HEK293 (cell line): ENCODE data around the gene DLL4.

Experiments used
- BCL11A ChIP-seq: fragments of 450-650 bp; formaldehyde crosslinking; IDR thresholded peaks from 2 replicates; pipeline ENCODE4 v1.5.1; 2016; ENCODE audit warnings: low read depth, missing biosample characterization, missing genetic modification characterization
- CTCF ChIP-seq: fragments of 450-650 bp; formaldehyde crosslinking; IDR thresholded peaks from 2 replicates; pipeline ENCODE4 v1.5.1; 2016; ENCODE audit warnings: missing biosample characterization, missing genetic modification characterization
- KLF17 ChIP-seq: fragments of 450-650 bp; formaldehyde crosslinking; IDR thresholded peaks from 2 replicates; pipeline ENCODE4 v1.5.1; 2016; ENCODE audit warnings: missing biosample characterization, missing genetic modification characterization
- OSR2 ChIP-seq: fragments of 450-650 bp; formaldehyde crosslinking; IDR thresholded peaks from 2 replicates; pipeline ENCODE4 v1.5.1; 2016; ENCODE audit warnings: missing biosample characterization, missing genetic modification characterization
- PRDM2 ChIP-seq: fragments of 450-650 bp; formaldehyde crosslinking; IDR thresholded peaks from 2 replicates; pipeline ENCODE4 v1.5.1; 2016; ENCODE audit warnings: missing biosample characterization, missing genetic modification characterization, borderline replicate concordance
- SP7 ChIP-seq: fragments of 450-650 bp; formaldehyde crosslinking; IDR thresholded peaks from 2 replicates; pipeline ENCODE4 v1.5.1; 2016; ENCODE audit warnings: missing biosample characterization, missing genetic modification characterization
- TRIM28 ChIP-seq: IDR thresholded peaks from 2 replicates; pipeline ENCODE4 v1.6.1; 2011; ENCODE audit warnings: low read length, control low read depth, borderline replicate concordance
- ZBTB48 ChIP-seq: fragments of 450-650 bp; formaldehyde crosslinking; IDR thresholded peaks from 2 replicates; pipeline ENCODE4 v1.5.1; 2016; ENCODE audit warnings: missing biosample characterization, missing genetic modification characterization
- ZBTB7A ChIP-seq: fragments of 450-650 bp; formaldehyde crosslinking; IDR thresholded peaks from 2 replicates; pipeline ENCODE4 v1.5.1; 2016; ENCODE audit warnings: low read depth, missing biosample characterization, missing genetic modification characterization
- ZFP69B ChIP-seq: fragments of 450-650 bp; formaldehyde crosslinking; IDR thresholded peaks from 2 replicates; pipeline ENCODE4 v1.5.1; 2016; ENCODE audit warnings: missing biosample characterization, missing genetic modification characterization
- ZNF324 ChIP-seq: fragments of 450-650 bp; formaldehyde crosslinking; IDR thresholded peaks from 2 replicates; pipeline ENCODE4 v1.5.1; 2016; ENCODE audit warnings: missing biosample characterization, missing genetic modification characterization
- ZNF394 ChIP-seq: fragments of 450-650 bp; formaldehyde crosslinking; IDR thresholded peaks from 2 replicates; pipeline ENCODE4 v1.5.1; 2016; ENCODE audit warnings: missing biosample characterization, missing genetic modification characterization, mild to moderate bottlenecking, moderate library complexity, borderline replicate concordance
- ZNF449 ChIP-seq: fragments of 450-650 bp; formaldehyde crosslinking; IDR thresholded peaks from 2 replicates; pipeline ENCODE4 v1.5.1; 2017; ENCODE audit warnings: missing biosample characterization, mild to moderate bottlenecking, missing genetic modification characterization, moderate library complexity
- ZNF513 ChIP-seq: fragments of 450-650 bp; IDR thresholded peaks from 2 replicates; pipeline ENCODE4 v1.5.1; 2018; ENCODE audit warnings: missing biosample characterization, missing genetic modification characterization
- ZNF692 ChIP-seq: fragments of 450-650 bp; formaldehyde crosslinking; IDR thresholded peaks from 2 replicates; pipeline ENCODE4 v1.5.1; 2016; ENCODE audit warnings: missing biosample characterization, missing genetic modification characterization
- TF ChIP-seq, protein P1 (sequence below): fragments of 450-650 bp; formaldehyde crosslinking; IDR thresholded peaks from 2 replicates; pipeline ENCODE4 v1.5.1; 2016; ENCODE audit warnings: missing biosample characterization, missing genetic modification characterization
- TF ChIP-seq, protein P2 (sequence below): IDR thresholded peaks from 2 replicates; pipeline ENCODE4 v1.6.1; 2011; ENCODE audit warnings: mild to moderate bottlenecking, low read depth, low read length, borderline replicate concordance
- TF ChIP-seq, protein P3 (sequence below): fragments of 450-650 bp; formaldehyde crosslinking; IDR thresholded peaks from 2 replicates; pipeline ENCODE4; 2016; ENCODE audit warnings: missing biosample characterization, missing genetic modification characterization

DLL4 gene

GRCh38 chr15:40930430-40931299, 1.5 kb downstream of the DLL4 start (continued):
- TF ChIP-seq ZNF513, result no peak
- TF ChIP-seq, protein P1, sequence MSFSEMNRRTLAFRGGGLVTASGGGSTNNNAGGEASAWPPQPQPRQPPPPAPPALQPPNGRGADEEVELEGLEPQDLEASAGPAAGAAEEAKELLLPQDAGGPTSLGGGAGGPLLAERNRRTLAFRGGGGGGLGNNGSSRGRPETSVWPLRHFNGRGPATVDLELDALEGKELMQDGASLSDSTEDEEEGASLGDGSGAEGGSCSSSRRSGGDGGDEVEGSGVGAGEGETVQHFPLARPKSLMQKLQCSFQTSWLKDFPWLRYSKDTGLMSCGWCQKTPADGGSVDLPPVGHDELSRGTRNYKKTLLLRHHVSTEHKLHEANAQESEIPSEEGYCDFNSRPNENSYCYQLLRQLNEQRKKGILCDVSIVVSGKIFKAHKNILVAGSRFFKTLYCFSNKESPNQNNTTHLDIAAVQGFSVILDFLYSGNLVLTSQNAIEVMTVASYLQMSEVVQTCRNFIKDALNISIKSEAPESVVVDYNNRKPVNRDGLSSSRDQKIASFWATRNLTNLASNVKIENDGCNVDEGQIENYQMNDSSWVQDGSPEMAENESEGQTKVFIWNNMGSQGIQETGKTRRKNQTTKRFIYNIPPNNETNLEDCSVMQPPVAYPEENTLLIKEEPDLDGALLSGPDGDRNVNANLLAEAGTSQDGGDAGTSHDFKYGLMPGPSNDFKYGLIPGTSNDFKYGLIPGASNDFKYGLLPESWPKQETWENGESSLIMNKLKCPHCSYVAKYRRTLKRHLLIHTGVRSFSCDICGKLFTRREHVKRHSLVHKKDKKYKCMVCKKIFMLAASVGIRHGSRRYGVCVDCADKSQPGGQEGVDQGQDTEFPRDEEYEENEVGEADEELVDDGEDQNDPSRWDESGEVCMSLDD (tag by site-specific recombination), result peak; percentile 64
- TF ChIP-seq ZNF449 (tag by site-specific recombination), result peak; percentile 54; the same call in 1 of the 2 replicates
- TF ChIP-seq TRIM28, result no peak
- peak; percentile 68; the same call in 1 of the 2 replicates for TF ChIP-seq ZBTB7A (tag by site-specific recombination)
- TF ChIP-seq ZFP69B (tag by site-specific recombination), result peak; percentile 53; the same call in 1 of the 2 replicates
- peak; percentile 95 for TF ChIP-seq CTCF
- TF ChIP-seq, protein P2, sequence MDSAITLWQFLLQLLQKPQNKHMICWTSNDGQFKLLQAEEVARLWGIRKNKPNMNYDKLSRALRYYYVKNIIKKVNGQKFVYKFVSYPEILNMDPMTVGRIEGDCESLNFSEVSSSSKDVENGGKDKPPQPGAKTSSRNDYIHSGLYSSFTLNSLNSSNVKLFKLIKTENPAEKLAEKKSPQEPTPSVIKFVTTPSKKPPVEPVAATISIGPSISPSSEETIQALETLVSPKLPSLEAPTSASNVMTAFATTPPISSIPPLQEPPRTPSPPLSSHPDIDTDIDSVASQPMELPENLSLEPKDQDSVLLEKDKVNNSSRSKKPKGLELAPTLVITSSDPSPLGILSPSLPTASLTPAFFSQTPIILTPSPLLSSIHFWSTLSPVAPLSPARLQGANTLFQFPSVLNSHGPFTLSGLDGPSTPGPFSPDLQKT, result no peak
- TF ChIP-seq SP7, result peak; percentile 92
- no peak; the same call in 1 of the 2 replicates for TF ChIP-seq PRDM2 (tag by site-specific recombination)
- TF ChIP-seq, protein P3, sequence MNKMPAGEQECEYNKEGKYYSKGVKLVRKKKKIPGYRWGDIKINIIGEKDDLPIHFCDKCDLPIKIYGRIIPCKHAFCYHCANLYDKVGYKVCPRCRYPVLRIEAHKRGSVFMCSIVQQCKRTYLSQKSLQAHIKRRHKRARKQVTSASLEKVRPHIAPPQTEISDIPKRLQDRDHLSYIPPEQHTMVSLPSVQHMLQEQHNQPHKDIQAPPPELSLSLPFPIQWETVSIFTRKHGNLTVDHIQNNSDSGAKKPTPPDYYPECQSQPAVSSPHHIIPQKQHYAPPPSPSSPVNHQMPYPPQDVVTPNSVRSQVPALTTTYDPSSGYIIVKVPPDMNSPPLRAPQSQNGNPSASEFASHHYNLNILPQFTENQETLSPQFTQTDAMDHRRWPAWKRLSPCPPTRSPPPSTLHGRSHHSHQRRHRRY (tag by site-specific recombination), result no peak
- 0 out of 2 replicates have a peak, but pooled peaks have one; percentile 29 for TF ChIP-seq ZBTB48 (tag by site-specific recombination)
- TF ChIP-seq BCL11A, result peak; percentile 39; the same call in 1 of the 2 replicates
- TF ChIP-seq KLF17 (tag by site-specific recombination), result peak; percentile 72
- peak; percentile 21; the same call in 1 of the 2 replicates for TF ChIP-seq OSR2 (tag by site-specific recombination)
- TF ChIP-seq ZNF692 (tag by site-specific recombination), result peak; percentile 73
- no peak; the same call in 1 of the 2 replicates for TF ChIP-seq ZNF394 (tag by site-specific recombination)
- 0 out of 2 replicates have a peak, but pooled peaks have one; percentile 72 for TF ChIP-seq ZNF324 (tag by site-specific recombination)
